ENCODE measurements around the gene CABLES1.

DNA sequence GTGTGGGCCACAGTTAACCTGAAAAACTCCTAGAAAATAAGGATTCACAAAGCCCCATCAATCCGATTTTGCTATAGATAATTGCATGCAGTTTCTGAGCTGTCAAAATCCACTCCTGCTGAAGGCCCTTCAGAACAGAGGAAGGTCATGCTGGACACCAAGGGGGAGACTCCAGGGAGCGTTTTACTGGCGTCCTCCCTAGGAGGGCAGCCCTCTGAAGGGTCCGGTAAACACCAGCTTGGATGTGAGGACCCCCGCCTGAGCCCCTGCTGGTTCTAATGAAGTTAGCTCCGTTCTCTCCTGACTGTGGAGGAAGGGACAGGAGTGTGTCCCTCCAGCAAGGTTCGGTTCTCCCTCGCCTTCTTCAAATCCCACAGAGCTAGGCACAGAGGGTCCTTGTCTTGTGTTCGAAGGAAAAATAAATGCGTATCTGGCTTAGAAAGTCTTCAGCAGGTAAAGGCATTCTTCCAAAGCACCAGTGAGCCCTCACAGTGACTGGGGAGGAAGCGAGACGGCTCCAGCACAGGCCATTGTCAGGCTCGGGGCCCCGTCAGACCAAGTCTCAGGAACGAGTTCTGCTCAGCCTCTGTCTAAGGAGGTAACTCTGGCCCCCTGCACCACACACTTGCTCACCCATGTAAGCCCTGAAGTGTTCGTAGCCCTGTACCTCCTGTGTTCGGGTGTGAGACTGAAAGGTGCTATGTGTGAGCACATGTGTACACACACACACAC lies 41.6 kb downstream of the CABLES1 start:
- TF ChIP-seq, protein P1, sequence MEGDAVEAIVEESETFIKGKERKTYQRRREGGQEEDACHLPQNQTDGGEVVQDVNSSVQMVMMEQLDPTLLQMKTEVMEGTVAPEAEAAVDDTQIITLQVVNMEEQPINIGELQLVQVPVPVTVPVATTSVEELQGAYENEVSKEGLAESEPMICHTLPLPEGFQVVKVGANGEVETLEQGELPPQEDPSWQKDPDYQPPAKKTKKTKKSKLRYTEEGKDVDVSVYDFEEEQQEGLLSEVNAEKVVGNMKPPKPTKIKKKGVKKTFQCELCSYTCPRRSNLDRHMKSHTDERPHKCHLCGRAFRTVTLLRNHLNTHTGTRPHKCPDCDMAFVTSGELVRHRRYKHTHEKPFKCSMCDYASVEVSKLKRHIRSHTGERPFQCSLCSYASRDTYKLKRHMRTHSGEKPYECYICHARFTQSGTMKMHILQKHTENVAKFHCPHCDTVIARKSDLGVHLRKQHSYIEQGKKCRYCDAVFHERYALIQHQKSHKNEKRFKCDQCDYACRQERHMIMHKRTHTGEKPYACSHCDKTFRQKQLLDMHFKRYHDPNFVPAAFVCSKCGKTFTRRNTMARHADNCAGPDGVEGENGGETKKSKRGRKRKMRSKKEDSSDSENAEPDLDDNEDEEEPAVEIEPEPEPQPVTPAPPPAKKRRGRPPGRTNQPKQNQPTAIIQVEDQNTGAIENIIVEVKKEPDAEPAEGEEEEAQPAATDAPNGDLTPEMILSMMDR (IDR thresholded peaks at IDR 0.05), result no peak
- TF ChIP-seq EP300 (IDR thresholded peaks at IDR 0.05), result no peak

All from gastroesophageal sphincter (tissue), 3 donors.